ENCODE measurements around the gene TIGD6.
"Not testable (repeated sequence)": the region's sequence is repeated elsewhere in the genome, so short reads cannot be mapped to it uniquely, and the experiment has no call there.

Gene TIGD6

DNA sequence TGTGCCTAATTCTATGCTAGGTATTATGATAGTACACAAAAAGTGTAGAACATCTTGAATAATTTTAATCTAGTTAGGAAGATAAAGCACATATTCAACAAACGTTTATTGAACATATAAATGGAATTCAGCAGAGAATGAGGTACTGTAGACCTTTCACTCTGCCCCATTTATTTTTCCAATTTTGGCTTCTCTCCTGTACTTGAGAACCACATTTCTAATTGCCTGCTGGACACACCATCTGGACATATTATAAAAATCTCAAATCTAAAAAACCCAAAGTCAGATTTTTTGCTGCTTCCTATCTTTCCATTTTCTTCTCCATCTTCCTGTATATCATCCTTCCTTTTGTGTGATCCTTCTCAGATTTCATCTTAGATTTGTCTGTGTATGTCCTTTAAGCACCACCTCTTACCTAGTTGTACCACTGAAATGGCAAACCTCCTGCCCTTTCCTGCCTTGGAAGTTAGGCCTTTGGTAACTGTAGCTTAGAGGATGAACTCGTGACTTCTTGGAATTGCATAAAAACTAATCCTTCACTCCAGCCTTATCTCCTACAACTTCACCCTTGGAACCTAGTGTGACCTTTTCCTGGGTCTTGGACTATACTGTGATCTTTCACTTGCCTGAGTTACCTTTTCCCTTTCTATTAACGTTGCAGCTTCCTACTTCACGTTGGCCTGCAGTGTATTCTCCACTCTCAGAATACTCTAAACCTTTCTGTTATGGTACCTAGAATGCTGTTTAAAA is 31.1 kb downstream of the TIGD6 start:
- DNase-seq = no peak

DNA sequence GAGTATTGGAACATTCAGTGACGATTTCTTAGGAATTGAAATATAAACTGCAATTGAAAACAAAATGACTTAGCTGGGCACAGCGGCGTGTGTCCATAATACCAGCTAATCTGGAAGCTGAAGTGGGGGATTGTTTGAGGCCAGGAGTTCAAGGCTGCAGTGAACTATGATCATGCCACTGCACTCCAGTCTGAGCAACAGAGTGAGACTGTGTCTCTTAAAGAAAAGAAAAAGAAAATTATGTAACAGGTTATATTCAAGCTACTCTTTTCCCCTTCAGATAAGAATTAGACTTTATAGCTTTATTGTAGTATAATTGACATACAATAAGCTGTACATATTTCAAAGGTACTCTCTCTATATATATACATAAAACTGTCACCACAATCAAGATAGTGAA is 33.5 kb downstream of the TIGD6 start:
- DNase-seq = no peak

DNA sequence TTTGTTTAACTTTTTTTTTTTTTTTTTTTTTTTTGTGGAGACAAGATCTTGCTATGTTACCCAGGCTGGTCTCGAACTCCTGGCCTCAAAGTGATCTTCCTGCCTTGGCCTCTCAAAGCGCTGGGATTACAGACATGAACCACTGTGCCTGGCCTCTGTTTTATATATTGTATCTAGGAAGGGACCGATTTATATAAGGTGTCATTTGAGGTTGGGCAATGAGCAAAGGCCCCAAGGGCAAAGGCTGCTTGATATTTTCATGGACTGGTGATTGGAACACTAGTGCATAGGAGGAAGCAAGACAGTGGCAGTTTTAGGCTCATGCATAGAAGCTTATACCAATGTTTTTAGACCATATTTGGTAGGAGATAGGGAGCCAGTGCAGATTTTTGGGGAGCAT is 36.7 kb downstream of the TIGD6 start:
- no peak for DNase-seq

GRCh38 chr5:149962601-149963300 is 37.7 kb downstream of the TIGD6 start:
- DNase-seq = no peak

DNA sequence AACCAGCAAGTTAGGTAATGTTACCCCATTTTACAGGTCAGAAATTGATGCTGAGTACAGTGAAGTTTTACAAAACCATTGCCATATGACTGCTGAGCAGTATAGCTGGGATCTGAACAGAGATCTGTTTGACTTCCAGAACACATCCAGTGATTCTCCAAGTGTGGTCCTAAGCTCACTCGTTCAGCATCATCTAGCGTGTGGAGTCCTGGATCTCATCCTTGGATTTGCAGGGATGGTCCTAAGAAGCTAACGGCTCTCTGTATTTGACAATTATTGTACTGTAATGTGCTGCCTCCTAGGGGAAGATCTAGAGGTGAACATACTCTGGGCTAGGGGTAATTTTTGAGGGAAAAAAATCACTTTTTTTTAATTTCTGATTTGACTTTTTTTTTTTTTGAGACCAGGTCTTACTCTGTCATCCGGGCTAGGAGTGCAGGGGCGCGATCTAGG is 38.5 kb downstream of the TIGD6 start:
- DNase-seq = no peak

- no peak for DNase-seq
Observed at GRCh38 chr5:149961186-149961685, 39.2 kb downstream of the TIGD6 start.

DNA sequence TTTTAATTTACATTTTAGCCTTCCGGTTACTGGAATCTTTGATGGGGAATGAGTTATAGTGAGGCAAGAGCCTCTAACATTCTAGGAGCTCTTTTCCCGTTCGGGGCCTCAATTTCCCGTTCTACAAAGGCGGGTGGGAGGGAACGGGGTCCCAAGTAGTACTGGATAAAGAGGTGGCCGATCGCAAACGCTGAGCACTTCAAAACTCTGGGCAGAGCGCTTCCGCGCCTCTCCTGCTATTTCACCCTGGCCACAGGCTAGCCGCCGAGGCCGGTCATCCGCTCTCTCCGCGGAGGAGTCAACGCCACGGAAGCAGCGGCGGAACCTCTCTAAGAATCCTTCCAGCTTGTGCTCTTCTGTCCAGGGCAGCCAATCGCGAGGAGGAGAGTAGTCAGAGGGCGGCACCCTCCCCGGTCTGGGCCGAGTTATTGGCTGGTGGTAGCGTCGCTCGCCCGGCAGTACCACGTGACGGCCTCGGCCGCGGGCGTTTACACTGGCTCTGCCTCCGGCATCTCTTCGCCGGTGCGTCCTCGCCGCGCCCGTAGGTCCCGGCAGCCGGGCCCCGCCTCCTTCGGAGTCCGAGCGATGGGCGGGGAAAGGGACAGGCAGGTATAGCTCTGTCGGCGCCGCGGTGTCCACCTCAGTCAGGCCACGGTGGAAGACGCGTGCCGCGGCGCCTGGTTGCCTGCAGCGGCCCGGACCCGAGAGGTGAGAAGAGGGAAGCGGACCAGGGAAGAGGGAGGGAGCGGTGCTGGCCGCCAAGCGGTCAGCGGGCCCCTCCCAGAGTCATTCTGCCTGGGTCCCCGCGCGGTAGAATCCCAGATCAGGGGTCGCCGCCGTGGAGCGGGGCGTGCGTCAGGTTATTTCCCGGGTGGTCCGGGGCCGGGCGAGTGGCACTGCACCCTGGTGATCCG is 39.9 kb downstream of the TIGD6 start, which contains the start of gene SLC26A2:
Gene SLC26A2, plus strand, starts transcription at position 487 of the 914 bp plus-strand sequence. CDS start 16,895 bp downstream, outside the sequence.
- peak; percentile 69 for DNase-seq

DNA sequence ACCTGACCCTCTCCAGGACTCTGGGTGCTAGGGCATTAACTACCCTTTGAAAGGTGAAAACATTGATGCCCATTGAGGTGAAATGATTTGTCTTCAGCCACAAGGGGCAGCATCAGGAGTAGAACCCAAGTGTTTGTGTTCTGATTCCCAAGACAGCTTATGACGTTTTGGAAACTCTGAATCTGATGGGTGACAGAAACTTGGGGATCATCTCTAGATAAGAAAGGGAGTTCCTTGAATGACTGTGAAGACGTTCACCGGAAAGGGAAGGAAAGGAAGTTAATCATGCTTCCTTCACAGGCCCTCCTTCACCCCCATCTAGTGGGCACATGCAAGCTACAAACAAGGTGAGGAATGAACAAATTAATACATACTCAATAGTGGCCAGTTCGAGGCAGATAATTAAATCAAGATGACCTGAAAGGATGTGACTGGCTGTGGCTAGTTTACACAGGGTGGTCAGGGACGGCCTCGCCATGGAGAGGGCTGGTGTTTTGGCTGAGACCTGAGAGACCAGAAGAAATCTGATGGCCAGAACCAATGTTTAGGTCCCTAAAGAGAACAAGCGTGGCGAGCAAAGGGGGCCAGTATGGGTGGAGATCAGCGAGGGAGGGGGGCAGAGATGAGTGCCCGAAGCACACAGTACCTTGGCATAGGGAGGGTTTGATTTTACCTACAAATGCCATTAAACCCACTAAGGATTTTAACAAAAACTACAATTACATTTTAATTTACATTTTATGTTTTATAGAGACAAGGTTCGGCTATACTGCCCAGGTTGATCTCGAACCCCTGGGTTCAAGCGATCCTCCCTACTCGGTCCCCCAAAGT is 40.8 kb downstream of the TIGD6 start:
- DNase-seq = no peak

DNA sequence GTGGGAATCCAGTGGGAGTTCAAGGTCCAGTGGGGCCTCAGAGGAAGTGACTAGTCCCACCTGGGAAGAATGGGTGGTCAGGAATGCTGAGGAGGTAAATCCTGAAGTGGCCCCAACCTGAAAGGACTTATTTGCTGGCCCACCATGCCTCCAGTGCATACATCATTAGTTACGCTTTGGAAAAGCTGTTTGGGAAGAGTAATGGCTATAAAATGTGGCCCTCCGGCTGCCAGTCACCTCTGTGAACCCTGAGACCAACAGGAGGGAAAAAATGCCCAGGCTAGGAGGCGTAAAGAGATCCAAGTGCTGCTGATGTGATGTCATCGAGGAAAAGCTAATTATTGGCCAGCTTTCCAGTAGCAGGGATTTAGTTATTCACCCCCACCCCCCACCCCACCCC is 42.6 kb downstream of the TIGD6 start:
- DNase-seq = no peak

DNA sequence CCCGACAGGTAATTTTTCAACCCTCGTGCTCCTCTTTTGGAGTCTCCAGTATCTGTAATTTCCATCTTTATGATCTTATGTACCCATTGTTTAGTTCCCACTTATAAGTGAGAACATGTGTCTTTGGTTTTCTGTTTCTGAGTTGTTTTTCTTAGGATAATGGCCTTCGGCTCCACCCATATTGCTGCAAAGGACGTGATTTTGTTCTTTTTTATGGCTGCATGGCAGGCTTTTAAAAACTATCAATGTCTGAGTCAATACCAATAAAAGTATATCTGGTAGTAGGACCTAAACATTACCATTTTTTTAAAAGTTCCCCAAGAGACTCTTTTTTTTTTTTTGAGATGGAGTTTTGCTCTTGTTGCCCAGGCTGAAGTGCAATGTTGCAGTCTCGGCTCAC is 43.8 kb downstream of the TIGD6 start:
- no peak for DNase-seq

GRCh38 chr5:149954798-149955197 is 45.7 kb downstream of the TIGD6 start:
- DNase-seq = no peak

DNA sequence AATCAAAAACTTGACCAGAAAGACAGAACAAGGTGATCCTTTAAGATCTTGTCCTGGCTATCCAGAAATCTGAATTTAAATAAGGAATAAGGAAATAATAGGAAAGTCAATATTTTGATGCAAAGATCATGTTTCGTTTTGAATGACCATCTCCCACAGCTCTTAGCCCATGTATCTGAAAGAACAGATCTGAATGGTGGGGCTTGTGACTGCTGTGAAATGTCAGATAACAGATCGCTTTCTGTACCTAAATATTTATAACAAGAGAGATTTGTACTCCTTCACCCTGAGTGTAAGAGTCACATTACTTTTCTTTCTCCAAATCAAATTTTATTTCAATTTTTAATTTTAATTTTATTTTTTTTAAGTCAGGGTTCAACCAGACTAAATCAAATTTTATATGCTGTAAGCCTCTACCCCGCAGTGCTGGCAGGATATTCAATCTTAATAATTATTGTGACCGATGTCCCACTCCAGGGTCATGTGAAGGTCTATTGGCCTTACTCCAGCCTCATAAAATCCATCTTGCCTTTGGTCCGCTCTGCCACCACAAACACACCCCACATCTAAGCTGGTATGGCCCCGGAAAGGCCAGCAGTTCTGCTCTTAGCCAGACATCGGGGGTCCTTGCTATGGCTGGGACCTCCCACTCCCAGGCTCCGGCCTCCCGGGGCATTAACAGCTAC is 46.9 kb downstream of the TIGD6 start:
- no peak for DNase-seq

DNA sequence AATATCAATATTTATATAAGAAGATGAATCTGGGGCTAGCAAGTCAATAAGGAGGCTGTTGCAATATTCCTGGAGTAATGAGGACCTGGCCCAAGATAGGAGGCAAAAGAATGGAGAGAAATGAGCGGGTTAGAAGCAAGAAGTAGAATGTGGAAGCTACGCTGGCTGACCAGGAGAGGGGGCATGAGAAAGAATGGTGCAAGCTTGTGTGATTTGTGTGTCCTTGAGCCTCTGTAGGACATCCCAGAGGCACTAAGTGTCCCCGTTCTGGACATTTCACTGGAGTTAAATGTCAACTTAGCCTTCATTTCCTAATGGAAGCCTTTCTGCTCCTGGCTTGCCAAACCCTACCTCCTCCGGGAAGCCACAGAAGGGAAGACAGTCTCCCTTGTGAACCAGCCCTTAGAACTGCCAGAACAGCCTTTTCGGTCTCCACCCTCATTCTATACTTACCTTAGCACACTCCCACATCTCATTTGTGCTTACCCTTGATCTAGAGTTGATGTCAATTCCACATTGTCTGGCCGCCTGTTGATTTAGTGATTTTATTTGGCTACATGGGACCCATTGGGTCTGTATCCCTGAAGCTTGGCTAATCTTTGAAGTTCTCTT is 49.2 kb downstream of the TIGD6 start:
- DNase-seq = no peak

GRCh38 chr5:149948993-149949392 is 51.5 kb downstream of the TIGD6 start:
- DNase-seq = no peak

DNA sequence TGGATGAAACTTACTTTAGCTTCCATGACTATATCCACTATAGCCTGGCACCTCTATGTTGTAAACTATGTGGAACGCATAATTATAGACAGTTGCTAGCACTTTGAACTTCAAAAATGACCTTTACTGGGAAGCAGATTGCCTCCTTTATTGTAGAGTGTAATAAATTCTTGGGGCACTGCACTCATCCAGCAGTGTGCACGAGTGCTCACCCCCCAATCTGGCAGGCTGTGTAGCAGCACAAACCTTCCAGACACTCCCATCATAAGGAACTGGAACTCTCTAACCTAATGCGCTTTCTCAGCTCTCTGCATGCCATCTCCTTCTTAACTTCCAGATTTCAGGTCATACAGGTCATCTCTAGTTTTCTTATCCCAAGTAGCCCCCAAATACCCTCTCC is 54.3 kb downstream of the TIGD6 start:
- no peak for DNase-seq

GRCh38 chr5:149944666-149945065 is 55.8 kb downstream of the TIGD6 start, which contains the start of gene PDE6A:
PDE6A (minus strand) TSS chr5:149944793; CDS start chr5:149944673, 120 bp downstream.
- DNase-seq = no peak

GRCh38 chr5:149943177-149943949 is 57.1 kb downstream of the TIGD6 start:
- not testable (repeated sequence) for DNase-seq

Data from NCI-H1048 (cell line).